HG02763 (cell line): ENCODE results near the gene SYCN.
"Not testable (repeated sequence)": the region's sequence is repeated elsewhere in the genome, so short reads cannot be mapped to it uniquely, and the experiment has no call there.

Experiments
- ATAC-seq: cut with Tn5 transposase; IDR thresholded peaks from one replicate; pipeline ENCODE4 v1.9.1; 2021; ENCODE audit warnings: mild to moderate bottlenecking, moderate library complexity; ENCODE audit not compliant: unreplicated experiment

The SYCN gene

GRCh38 chr19:39230096-39230764, 26.2 kb upstream of the SYCN start:
- no peak for ATAC-seq

- ATAC-seq, result no peak
These were observed 20.8 kb upstream of the SYCN start for GRCh38 chr19:39224910-39225309.

- ATAC-seq, result no peak
These were observed 19.7 kb upstream of the SYCN start for GRCh38 chr19:39223703-39224279.

DNA sequence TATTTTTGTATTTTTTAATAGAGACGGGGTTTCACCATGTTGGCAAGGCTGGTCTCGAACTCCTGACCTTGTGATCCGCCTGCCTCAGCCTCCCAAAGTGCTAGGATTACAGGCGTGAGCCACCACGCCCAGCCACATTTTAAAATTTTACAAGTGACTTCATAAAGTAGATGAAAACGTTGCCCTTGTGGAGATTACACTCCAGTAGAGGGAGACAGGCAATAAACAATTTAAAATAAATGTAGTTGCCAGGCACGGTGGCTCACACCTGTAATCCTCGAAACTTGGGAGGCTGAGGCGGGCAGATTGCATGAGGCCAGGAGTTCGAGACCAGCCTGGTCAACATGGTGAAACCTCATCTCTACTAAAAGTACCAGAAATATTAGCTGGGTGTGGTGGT, 15.0 kb upstream of the SYCN start:
- ATAC-seq, result not testable (repeated sequence)

DNA sequence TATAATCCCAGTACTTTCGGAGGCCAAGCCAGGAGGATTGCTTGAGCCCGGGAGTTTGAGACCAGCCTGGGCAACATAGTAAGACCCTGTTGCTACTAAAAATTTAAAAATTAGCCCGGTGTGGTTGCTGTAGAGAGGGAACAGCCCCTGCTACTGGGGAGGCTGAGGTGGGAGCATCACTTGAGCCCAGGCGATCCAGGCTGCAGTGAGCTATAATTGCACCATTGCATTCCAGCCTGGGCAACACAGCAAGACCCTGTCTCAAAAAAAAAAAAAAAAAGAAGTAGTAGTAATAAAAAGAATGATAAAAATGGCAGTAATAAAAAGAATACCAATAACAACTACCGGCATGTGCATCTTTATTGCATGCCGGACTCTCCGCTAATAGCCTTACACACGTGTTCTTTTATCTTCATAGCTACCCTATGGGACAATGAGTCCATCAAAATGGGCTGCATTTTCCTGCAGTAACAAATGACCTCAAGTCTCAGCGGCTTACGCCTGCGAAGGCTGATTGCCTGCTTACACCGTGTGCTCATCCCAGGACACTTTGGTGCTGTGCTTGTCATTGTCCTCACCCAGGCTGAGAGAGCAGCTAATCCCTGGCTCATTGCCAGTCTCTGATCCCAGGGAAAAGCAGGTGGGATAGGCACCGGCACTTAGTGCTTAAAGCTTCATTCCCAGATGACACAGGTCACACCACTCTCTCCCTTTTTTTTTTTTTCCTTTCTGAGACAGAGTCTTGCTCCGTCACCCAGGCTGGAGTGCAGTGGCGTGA, 14.4 kb upstream of the SYCN start:
- no peak for ATAC-seq

- ATAC-seq, result no peak
These were observed 13.0 kb upstream of the SYCN start for GRCh38 chr19:39217094-39217493.

- not testable (repeated sequence) for ATAC-seq
These were observed 11.3 kb upstream of the SYCN start for GRCh38 chr19:39215323-39215722.

DNA sequence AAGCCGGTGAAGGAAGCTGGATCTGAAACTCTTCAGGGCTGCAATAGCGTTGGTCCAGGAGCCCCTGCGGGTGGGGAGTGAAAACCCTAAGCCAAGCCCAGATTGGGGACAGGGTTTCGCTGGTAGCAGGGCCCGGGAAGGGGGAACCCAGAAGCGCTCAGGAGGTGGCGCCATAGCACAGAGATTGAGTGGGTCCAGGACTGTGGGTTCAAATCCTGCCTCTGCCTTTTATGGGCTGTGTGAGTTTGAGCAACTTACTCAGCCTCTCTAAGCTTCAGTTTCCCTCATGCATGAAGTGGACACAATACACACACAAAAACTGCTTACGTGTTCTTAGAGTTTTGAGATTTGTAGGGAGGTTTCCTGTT, 8.3 kb upstream of the SYCN start:
- no peak for ATAC-seq

DNA sequence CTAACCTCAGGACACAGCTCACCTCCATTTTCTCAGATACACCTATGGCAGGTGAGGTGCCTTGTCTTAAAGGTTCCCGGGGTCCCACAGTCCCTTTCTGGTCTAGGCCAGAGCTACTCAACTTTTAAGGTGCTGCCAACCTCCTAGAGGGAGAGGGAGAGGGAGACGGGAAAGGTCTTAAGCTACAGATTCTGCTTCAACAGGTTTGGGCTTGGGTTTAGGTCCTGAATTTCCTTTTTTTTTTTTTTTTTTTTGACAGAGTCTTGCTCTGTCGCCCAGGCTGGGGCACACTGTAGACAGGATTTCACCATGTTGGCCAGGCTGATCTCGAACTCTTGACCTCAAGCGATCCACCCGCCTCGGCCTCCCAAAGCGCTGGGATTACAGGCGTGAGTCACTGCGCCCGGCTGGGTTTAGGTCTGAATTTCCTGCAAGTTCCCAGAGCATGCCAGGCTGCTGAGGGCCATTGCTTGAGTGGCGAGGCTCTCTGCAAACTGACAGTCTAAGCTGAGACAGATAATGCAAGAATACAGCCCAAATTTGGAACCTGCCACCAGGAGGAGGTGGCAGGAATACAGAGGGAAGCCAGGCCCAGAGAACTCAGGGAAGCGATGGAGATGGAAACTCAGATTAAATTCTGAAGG, 7.8 kb upstream of the SYCN start:
- no peak for ATAC-seq

DNA sequence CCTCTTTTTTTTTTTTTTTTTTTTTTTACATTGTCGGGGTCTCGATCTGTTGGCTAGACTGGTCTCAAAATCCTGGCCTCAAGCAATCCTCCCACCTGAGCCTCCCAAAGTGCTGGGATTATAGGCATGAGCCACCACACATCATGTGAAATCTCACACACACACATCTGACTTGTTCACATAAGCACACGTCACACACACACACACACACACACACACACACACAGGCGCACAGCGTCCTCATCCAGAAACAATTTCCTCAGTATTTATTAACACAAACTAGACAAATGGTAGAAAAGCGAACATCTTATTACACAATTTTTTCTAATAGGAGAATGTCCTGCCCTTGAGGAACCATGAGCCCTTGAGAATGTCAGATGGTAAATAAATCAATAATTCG, 5.1 kb upstream of the SYCN start:
- no peak for ATAC-seq

DNA sequence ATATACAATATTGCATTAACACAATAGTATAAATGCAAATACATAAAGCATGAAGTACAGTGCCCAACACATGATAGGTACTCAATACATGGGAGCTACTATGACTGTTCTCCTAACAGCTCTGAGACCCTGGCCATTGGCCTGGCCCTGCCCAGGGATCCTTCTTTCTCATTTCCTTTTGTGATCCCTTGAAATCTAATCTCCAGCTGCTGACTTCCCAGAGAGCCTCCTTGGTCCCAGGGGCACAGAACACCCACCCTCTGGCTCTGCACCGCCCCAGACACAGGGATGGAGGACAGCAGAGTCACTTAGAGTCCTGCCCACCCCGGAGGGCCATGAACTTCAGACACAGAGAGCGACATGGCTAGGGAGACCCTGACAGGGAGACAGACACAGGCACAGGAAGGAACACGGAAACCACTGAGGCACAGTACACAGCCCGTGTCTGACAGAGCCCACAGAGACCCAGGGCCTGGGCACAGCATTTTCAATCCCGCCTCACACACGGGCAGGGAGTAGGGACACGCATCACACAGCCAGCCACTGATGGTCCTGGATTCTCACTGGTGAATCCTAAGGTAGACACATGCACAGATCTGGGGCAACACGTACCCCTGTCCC, 4.2 kb upstream of the SYCN start:
- no peak for ATAC-seq

DNA sequence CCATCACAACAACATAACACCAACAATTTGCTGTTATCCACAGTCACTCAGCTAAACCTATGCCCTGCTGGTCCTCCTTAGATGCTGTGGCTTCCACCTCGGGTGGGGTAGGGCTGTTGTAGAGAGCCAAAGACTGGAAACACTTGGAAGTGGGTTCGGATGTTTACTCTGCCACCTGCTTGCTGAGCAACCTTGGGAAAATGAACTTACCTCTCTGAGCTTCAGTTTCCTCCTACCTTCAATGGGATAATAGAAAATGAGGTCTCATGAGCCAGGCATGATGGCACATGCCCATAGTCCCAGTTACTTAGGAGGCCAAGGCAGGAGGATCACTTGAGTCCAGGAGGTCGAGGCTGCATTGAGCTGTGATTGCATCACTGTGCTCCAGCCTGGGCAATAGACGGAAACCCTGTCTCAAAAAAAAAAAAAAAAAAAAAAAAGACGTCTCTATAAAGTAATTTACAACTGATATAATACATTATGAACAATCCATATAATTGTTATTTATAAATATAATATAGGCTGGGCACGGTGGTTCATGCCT, 3.3 kb upstream of the SYCN start:
- no peak for ATAC-seq

GRCh38 chr19:39206122-39206521, 2.1 kb upstream of the SYCN start:
- ATAC-seq, result no peak

GRCh38 chr19:39205449-39205764, 1.3 kb upstream of the SYCN start:
- ATAC-seq, result no peak

DNA sequence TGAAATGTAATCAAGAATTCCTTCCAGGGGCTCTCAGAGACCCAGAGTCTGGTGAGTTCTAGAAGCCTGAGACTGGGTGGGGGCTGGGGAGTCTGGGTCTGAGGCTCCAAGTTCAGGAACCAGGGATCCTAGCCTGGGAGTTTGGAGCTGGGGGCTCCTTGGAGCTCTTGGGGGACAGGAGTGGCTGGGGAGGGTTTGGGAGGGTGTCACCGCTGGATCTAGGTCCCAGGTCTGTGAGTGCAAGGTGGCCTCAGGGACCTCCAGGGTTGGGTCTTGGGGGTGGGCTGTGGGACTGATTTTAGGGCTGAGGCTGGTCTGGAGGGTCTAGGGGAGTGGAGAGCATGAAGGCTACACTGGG, 1.1 kb downstream of the SYCN start:
- no peak for ATAC-seq

DNA sequence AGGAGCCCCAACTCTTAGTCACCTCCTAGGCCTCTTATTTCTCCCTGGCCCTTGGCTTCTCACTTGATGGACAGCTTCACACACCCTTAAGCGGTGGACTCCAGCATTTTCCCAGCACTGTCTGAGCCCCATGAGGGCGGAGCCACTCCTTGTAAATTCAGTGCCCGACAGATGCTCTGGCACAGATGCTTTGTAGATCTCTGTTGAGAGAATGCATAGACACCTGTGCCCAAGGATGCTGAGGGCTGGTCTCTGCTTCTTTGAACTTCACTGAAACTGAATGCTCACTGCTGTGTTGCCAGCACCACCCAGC, 3.3 kb downstream of the SYCN start:
- no peak for ATAC-seq

- ATAC-seq, result no peak
These were observed 3.8 kb downstream of the SYCN start for GRCh38 chr19:39200066-39200802.

- no peak for ATAC-seq
These were observed 5.0 kb downstream of the SYCN start for GRCh38 chr19:39199025-39199424.

- no peak for ATAC-seq
These were observed 6.3 kb downstream of the SYCN start for GRCh38 chr19:39197808-39198207.

GRCh38 chr19:39196860-39197562, 7.1 kb downstream of the SYCN start, which contains the start of gene NCCRP1:
NCCRP1 (plus strand) TSS chr19:39196964; CDS start chr19:39196983, 19 bp downstream.
- no peak for ATAC-seq
